Adrenal gland (tissue), 12 donors: ENCODE data around the gene TRAPPC4. TPM values are rescaled to one million over a fixed set of nuclear protein-coding genes. Genes with fewer than 3 reads are reported as not detected.
"Not testable (repeated sequence)": the region's sequence is repeated elsewhere in the genome, so short reads cannot be mapped to it uniquely, and the experiment has no call there.

Experiments used
- DNase-seq, 7 donors: peaks; one replicate each; pipeline ENCODE4 v3.0.0-alpha.2; 2019 to 2020
- H3K27ac ChIP-seq, 5 donors: fragments of 200-600 bp; sonication (generic) in 4 of 5; 1 replicate in 3 of 5; 2 replicates in 2 of 5; pipeline versions ENCODE4 v1.5.1 to v1.8.0; 2016 to 2020; ENCODE audit warnings: mild to moderate bottlenecking in 1 of 5
- H3K27me3 ChIP-seq: fragments of 200-600 bp; 2 replicates; pipeline ENCODE4 v1.8.0; 2021
- H3K36me3 ChIP-seq, 2 donors: fragments of 200-600 bp; replicated peaks in 1 of 2; 1 replicate in 1 of 2; 2 replicates in 1 of 2; pipeline versions ENCODE4 v1.5.1 to v1.8.0; 2018 to 2022
- H3K4me1 ChIP-seq, 2 donors: fragments of 200-600 bp; replicated peaks in 1 of 2; 1 replicate in 1 of 2; 2 replicates in 1 of 2; pipeline versions ENCODE4 v1.5.1 to v1.8.0; 2018 to 2021
- H3K4me3 ChIP-seq, 4 donors: fragments of 200-600 bp; sonication (generic) in 3 of 4; one replicate each; pipeline ENCODE4 v1.5.1; 2016 to 2018
- H3K9me3 ChIP-seq, 3 donors: fragments of 200-600 bp; sonication (generic) in 1 of 3; replicated peaks in 1 of 3; 1 replicate in 2 of 3; 2 replicates in 1 of 3; pipeline versions ENCODE4 v1.5.1 to v1.8.0; 2016 to 2021
- POLR2A ChIP-seq, 2 donors: fragments of 450-650 bp; IDR thresholded peaks; one replicate each; pipeline ENCODE4 v1.6.1; 2017; ENCODE audit warnings: antibody characterized with exemption in 2 of 2, mild to moderate bottlenecking in 2 of 2, moderate library complexity in 1 of 2
- WGBS, 4 donors: extraction: QIAGEN DNeasy Blood & Tissue Kit in 2 of 4; methylation state at CpG; one replicate each; pipeline versions ENCODE4 v1.1.5 to v1.1.7; 2013 to 2017; 5-methylcytosine and 5-hydroxymethylcytosine counted together
- intact Hi-C, 2 donors: fragments of 100-400 bp; cut with DNase I; formaldehyde crosslinking; loops; one replicate each; pipeline versions ENCODE4 v1.14.1 to v1.15.0; 2022 to 2023
- polyA plus RNA-seq, 3 donors: library from polyadenylated mRNA; stranded (reverse); fragments of 200-250 nt in 2 of 3; fragments of 350-450 nt in 1 of 3; fragmentation: Illumina TruSeq in 1 of 3; extraction: RNeasy Lipid Tissue Mini Kit (QIAGEN cat#74804) in 1 of 3; gene quantifications; one replicate each; pipeline ENCODE4 v1.2.3, GENCODE V29; 2013 to 2014
- total RNA-seq, 9 donors: library from RNA; depleted of rRNA in 4 of 9; stranded (reverse); fragments of >200 nt in 4 of 9; fragments of 120-200 nt in 1 of 9; fragmentation: NEBNext Ultra II Directional in 1 of 9; extraction: Animal tissue kit (Norgen Biotek cat#: 25700) in 1 of 9; gene quantifications; one replicate each; pipeline versions ENCODE4 v1.1.0 to v1.2.4, GENCODE V29; 2013 to 2023
- TF ChIP-seq, protein P1 (sequence below), 6 experiments: fragments of 450-650 bp in 4 of 6; fragments of 200-600 bp in 2 of 6; sonication (generic) in 1 of 6; IDR thresholded peaks; 1 replicate in 5 of 6; 2 replicates in 1 of 6; pipeline versions ENCODE4 v1.5.1 to v1.8.0; 2016 to 2021; ENCODE audit warnings: antibody characterized with exemption in 6 of 6, mild to moderate bottlenecking in 2 of 6, moderate library complexity in 1 of 6
- donor health status: healthy with polysubstance abuse.
- donor health status: Bipolar disorder and iron deficiency.
- donor health status: DM: yes; HTN: yes; CAD: no.
- donor health status: DM: no; HTN: no; CAD: no.
- donor health status: DM: no; HTN: no; CAD: no.
- donor health status: DM: yes; HTN: yes; CAD: no.

The TRAPPC4 gene
- total and polyA plus RNA-seq, 12 donors: 32.5 to 149 (median 83.1) TPM

- Histone ChIP-seq H3K27ac (peak within 1 kb of the TSS in 4 of 5 donors; percentile 29 to 79 (median 49)), H3K4me3 (peak within 1 kb of the TSS; percentile 56 to 72 (median 64)), H3K9me3 (no peaks in the 10 kb centered on the region), H3K4me1 (peaks cover 5 to 20% of the 10 kb centered on the region in 2 donors), H3K36me3 (peaks cover 0 to 6% of the 10 kb centered on the region in 2 donors), H3K27me3 (no peaks in the 10 kb centered on the region)
- intact Hi-C loops: no loop called here
- peak; percentile 98 to 99 (median 99) for DNase-seq
- peak; percentile 19 to 55 for TF ChIP-seq POLR2A (IDR thresholded peaks at IDR 0.05)
- TF ChIP-seq, protein P1, sequence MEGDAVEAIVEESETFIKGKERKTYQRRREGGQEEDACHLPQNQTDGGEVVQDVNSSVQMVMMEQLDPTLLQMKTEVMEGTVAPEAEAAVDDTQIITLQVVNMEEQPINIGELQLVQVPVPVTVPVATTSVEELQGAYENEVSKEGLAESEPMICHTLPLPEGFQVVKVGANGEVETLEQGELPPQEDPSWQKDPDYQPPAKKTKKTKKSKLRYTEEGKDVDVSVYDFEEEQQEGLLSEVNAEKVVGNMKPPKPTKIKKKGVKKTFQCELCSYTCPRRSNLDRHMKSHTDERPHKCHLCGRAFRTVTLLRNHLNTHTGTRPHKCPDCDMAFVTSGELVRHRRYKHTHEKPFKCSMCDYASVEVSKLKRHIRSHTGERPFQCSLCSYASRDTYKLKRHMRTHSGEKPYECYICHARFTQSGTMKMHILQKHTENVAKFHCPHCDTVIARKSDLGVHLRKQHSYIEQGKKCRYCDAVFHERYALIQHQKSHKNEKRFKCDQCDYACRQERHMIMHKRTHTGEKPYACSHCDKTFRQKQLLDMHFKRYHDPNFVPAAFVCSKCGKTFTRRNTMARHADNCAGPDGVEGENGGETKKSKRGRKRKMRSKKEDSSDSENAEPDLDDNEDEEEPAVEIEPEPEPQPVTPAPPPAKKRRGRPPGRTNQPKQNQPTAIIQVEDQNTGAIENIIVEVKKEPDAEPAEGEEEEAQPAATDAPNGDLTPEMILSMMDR (IDR thresholded peaks at IDR 0.05): peak in 3 of 6 experiments; percentile 79 to 95 (median 92)
- whole genome bisulfite sequencing, 4 donors: 0 to 2% (median 1%) methylated on average over 30 to 67 of the region's 67 CpGs
These were observed 11.9 kb downstream of the TRAPPC4 start, which contains the start of gene SLC37A4 for GRCh38 chr11:119030329-119031047. Gene SLC37A4, minus strand, starts transcription at chr11:119030877.

- 69 to 80% (median 74%) methylated on average over 7 to 9 of the region's 9 CpGs for WGBS, 4 donors
- H3K36me3 ChIP-seq: peaks cover 0 to 2% of the 10 kb centered on the region in 2 donors
- DNase-seq: no peak
- no peaks in the 10 kb centered on the region for H3K9me3 ChIP-seq
- H3K27me3 ChIP-seq: no peaks in the 10 kb centered on the region
- no peak overlapping the region for H3K27ac ChIP-seq
- H3K4me1 ChIP-seq: peaks cover 5 to 20% of the 10 kb centered on the region in 2 donors
- no peak overlapping the region for H3K4me3 ChIP-seq
- intact Hi-C loops: no loop called here
- no peak for TF ChIP-seq POLR2A (IDR thresholded peaks at IDR 0.05)
- TF ChIP-seq, protein P1 (IDR thresholded peaks at IDR 0.05): no peak
These were observed 13.3 kb downstream of the TRAPPC4 start for GRCh38 chr11:119031912-119032280.

DNA sequence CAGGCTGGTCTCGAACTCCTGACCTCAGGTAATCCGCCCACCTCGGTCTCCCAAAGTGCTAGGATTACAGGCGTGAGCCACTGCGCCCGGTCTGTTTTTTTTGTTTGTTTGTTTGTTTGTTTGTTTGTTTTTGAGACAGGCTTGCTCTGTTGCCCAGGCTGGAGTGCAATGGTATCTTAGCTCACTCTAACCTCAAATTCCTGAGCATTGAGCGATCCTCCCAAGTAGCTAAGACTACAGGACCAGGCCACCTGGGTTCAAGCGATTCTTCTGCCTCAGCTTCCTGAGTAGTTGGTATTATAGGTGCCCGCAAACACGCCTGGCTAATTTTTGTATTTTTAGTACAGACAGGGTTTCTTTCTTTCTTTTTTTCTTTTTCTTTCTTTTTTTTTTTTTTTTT, 14.9 kb downstream of the TRAPPC4 start:
- WGBS, 4 donors: 76 to 85% (median 81%) methylated on average over 10 of the region's 10 CpGs
- H3K4me3 ChIP-seq, H3K27ac ChIP-seq, H3K9me3 ChIP-seq, DNase-seq, H3K27me3 ChIP-seq, H3K36me3 ChIP-seq, intact Hi-C loops: not testable (repeated sequence)
- H3K4me1 ChIP-seq: peaks cover 5 to 18% of the 10 kb centered on the region in 2 donors

DNA sequence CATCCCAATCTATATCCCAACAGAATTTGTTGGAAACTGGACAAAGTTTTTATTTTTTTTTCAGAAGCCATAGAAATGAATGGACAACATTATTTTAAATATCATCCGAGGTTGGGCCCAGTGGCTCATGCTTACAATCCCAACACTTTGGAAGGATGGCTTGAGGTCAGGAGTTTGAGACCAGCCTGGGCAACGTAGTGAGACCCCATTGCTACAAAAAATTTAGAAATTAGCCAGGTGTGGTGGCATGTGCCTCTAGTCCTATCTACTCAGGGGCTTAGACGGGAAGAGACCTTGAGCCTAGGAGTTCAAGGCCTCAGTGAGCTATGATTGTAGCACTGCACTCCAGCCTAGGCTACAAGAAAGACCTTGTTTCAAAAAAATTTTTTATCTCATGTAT, 16.2 kb downstream of the TRAPPC4 start:
- 64 to 73% (median 66%) methylated on average over 3 of the region's 3 CpGs for WGBS, 4 donors
- Histone ChIP-seq H3K4me3 (no peak overlapping the region), H3K27me3 (no peaks in the 10 kb centered on the region), H3K36me3 (no peaks in the 10 kb centered on the region), H3K9me3 (no peaks in the 10 kb centered on the region), H3K27ac (no peak overlapping the region), H3K4me1 (peaks cover 4% of the 10 kb centered on the region in 2 donors)
- intact Hi-C loops: no loop called here
- DNase-seq: no peak
- no peak for TF ChIP-seq POLR2A (IDR thresholded peaks at IDR 0.05)

GRCh38 chr11:119038884-119039283, 20.3 kb downstream of the TRAPPC4 start:
- Histone ChIP-seq H3K27me3 (no peaks in the 10 kb centered on the region), H3K36me3 (no peaks in the 10 kb centered on the region), H3K9me3 (no peaks in the 10 kb centered on the region), H3K27ac (no peak overlapping the region), H3K4me1 (no peaks in the 10 kb centered on the region), H3K4me3 (no peak overlapping the region)
- 83 to 91% (median 83%) methylated on average over 3 to 5 of the region's 5 CpGs for WGBS, 4 donors
- TF ChIP-seq, protein P1 (IDR thresholded peaks at IDR 0.05): no peak
- TF ChIP-seq POLR2A (IDR thresholded peaks at IDR 0.05): no peak
- DNase-seq: no peak
- intact Hi-C loops: no loop called here

DNA sequence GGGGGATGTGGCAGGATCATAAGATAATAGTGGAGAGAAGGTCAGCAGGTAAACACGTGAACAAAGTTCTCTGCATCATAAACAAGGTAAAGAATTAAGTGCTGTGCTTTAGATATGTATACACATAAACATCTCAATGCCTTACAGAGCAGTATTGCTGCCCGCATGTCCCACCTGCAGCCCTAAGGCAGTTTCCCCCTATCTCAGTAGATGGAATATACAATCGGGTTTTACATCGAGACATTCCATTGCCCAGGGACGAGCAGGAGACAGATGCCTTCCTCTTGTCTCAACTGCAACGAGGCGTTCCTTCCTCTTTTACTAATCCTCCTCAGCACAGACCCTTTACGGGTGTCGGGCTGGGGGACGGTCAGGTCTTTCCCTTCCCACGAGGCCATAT, 20.9 kb downstream of the TRAPPC4 start:
- H3K36me3 ChIP-seq, DNase-seq, intact Hi-C loops, H3K4me3 ChIP-seq, H3K27ac ChIP-seq, H3K4me1 ChIP-seq, H3K9me3 ChIP-seq, H3K27me3 ChIP-seq: not testable (repeated sequence)
- WGBS, 4 donors: 27 to 58% (median 40%) methylated on average over 4 to 10 of the region's 11 CpGs
